HCT116 (cell line): Measurements from ENCODE around the gene TSPAN7. TPM values are rescaled to one million over a fixed set of nuclear protein-coding genes. Genes with fewer than 3 reads are reported as not detected.

Experiments used
- ATAC-seq: fragments of 200-7000 bp; cut with Tn5 transposase; 2 replicates; pipeline ENCODE4 v1.9.1; 2020; ENCODE audit warnings: mild to moderate bottlenecking, moderate library complexity
- BruUV-seq: library from RNA; stranded (reverse); fragments of 400-500 nt; replicated peaks from 2 replicates; lab custom pipeline; 2021; lab: Mats Ljungman, UMichigan
- CTCF ChIA-PET: fragments of 300-600 bp; sonication (Branson Sonifier 250); formaldehyde crosslinking; loops from one replicate; lab custom pipeline; 2021; ENCODE audit warnings: antibody characterized with exemption; lab: Charles Lee
- POLR2A ChIA-PET: fragments of 300-600, 350-600 bp; sonication (Branson Sonifier 250); formaldehyde crosslinking; loops from one replicate; lab custom pipeline; 2021; ENCODE audit warnings: antibody characterized with exemption; lab: Charles Lee
- RAD21 ChIA-PET, 2 experiments: fragments of 300-600 bp; sonication (Branson Sonifier 250); formaldehyde crosslinking; loops; one replicate each; lab custom pipeline; 2023; ENCODE audit warnings: low total read pairs in 2 of 2; ENCODE audit not compliant: uncharacterized antibody in 2 of 2, unreplicated experiment in 2 of 2, low non-redundant PET in 1 of 2; lab: Charles Lee
- DNase-seq: peaks from one replicate; pipeline ENCODE4 v3.0.0-alpha.2; 2010; ENCODE audit warnings: low read depth, low spot score
- H2AFZ ChIP-seq: fragments of 200-600 bp; shearing (Covaris generic), sonication (generic); 2 replicates; pipeline ENCODE4 v1.6.1; 2017; ENCODE audit warnings: low read depth, mixed run types, mixed read lengths, antibody characterized with exemption, low read length; ENCODE audit not compliant: poor library complexity, severe bottlenecking
- H3K27ac ChIP-seq: 2 replicates; pipeline ENCODE4 v1.5.1; 2012; ENCODE audit warnings: low read depth, low read length
- H3K27me3 ChIP-seq: fragments of 200-600 bp; sonication (generic); 2 replicates; pipeline ENCODE4 v1.6.1; 2016; ENCODE audit warnings: mixed run types, low read length, mixed read lengths; ENCODE audit not compliant: insufficient read depth
- H3K36me3 ChIP-seq, 2 experiments: fragments of 200-500 bp in 1 of 2; fragments of 200-600 bp in 1 of 2; sonication (Bioruptor generic) in 1 of 2; sonication (generic) in 1 of 2; 2 replicates each; pipeline versions ENCODE4 v1.5.1 to v1.6.1; 2014 to 2016; ENCODE audit warnings: low read length in 2 of 2, inconsistent platforms in 1 of 2, mixed read lengths in 1 of 2, mixed run types in 1 of 2; ENCODE audit not compliant: insufficient read depth in 2 of 2, control insufficient read depth in 1 of 2
- H3K4me1 ChIP-seq, 2 experiments: fragments of 200-600 bp in 1 of 2; sonication (generic) in 1 of 2; 2 replicates each; pipeline versions ENCODE4 v1.5.1 to v1.6.1; 2012 to 2017; ENCODE audit warnings: low read length in 2 of 2, inconsistent platforms in 1 of 2, mild to moderate bottlenecking in 1 of 2, mixed read lengths in 1 of 2, mixed run types in 1 of 2, moderate library complexity in 1 of 2; ENCODE audit not compliant: insufficient read depth in 2 of 2, control insufficient read depth in 1 of 2
- H3K4me2 ChIP-seq: fragments of 200-600 bp; sonication (generic); 2 replicates; pipeline ENCODE4 v1.6.1; 2017; ENCODE audit warnings: mixed run types, low read length, mixed read lengths
- H3K4me3 ChIP-seq, 2 experiments: fragments of 200-600 bp in 1 of 2; sonication (generic) in 1 of 2; replicated peaks in 1 of 2; 2 replicates each; pipeline ENCODE4 v1.5.1; 2011 to 2016; ENCODE audit warnings: low read length in 2 of 2, control low read depth in 1 of 2, low read depth in 1 of 2, mild to moderate bottlenecking in 1 of 2, mixed read lengths in 1 of 2, mixed run types in 1 of 2
- H3K79me2 ChIP-seq: fragments of 200-600 bp; sonication (generic); 2 replicates; pipeline ENCODE4 v1.6.1; 2017; ENCODE audit warnings: mild to moderate bottlenecking, mixed run types, low read length, moderate library complexity, mixed read lengths; ENCODE audit not compliant: insufficient read depth
- H3K9ac ChIP-seq: fragments of 200-600 bp; sonication (generic); 2 replicates; pipeline ENCODE4 v1.6.1; 2016; ENCODE audit warnings: low read length, mixed read lengths
- H3K9me2 ChIP-seq: fragments of 200-600 bp; sonication (generic), shearing (Covaris generic); 2 replicates; pipeline ENCODE4 v1.6.1; 2017; ENCODE audit warnings: mixed run types, mild to moderate bottlenecking, moderate library complexity; ENCODE audit not compliant: insufficient read depth
- H3K9me3 ChIP-seq, 2 experiments: fragments of 200-500 bp in 1 of 2; fragments of 200-600 bp in 1 of 2; sonication (Bioruptor generic) in 1 of 2; sonication (generic) in 1 of 2; 2 replicates each; pipeline ENCODE4 v1.6.1; 2014 to 2017; ENCODE audit warnings: low read length in 2 of 2, mixed read lengths in 2 of 2, inconsistent platforms in 1 of 2, low read depth in 1 of 2, mild to moderate bottlenecking in 1 of 2, mixed run types in 1 of 2, moderate library complexity in 1 of 2; ENCODE audit not compliant: control insufficient read depth in 1 of 2, insufficient read depth in 1 of 2
- H4K20me1 ChIP-seq: fragments of 200-600 bp; sonication (generic), shearing (Covaris generic); 2 replicates; pipeline ENCODE4 v1.6.1; 2017; ENCODE audit warnings: mixed run types, mild to moderate bottlenecking, moderate library complexity; ENCODE audit not compliant: insufficient read depth
- CBX3 ChIP-seq: IDR thresholded peaks from 2 replicates; pipeline ENCODE4 v1.6.1; 2012; ENCODE audit warnings: low read depth
- CEBPB ChIP-seq: IDR thresholded peaks from 2 replicates; pipeline ENCODE4 v1.6.1; 2012; ENCODE audit warnings: low read depth
- EGR1 ChIP-seq: IDR thresholded peaks from 2 replicates; pipeline ENCODE4 v1.6.1; 2012; ENCODE audit warnings: low read depth
- EZH2 ChIP-seq: fragments of 200-600 bp; sonication (generic); IDR thresholded peaks from 2 replicates; pipeline ENCODE4 v1.6.1; 2017; ENCODE audit warnings: antibody characterized with exemption, mixed run types
- EZH2phosphoT487 ChIP-seq: fragments of 200-600 bp; IDR thresholded peaks from 2 replicates; pipeline ENCODE4 v1.6.1; 2018; ENCODE audit warnings: antibody characterized with exemption, borderline replicate concordance
- JUND ChIP-seq: IDR thresholded peaks from 2 replicates; pipeline ENCODE4 v1.6.1; 2012
- SP1 ChIP-seq: IDR thresholded peaks from 2 replicates; pipeline ENCODE4 v1.6.1; 2012; ENCODE audit warnings: low read depth
- SRF ChIP-seq: IDR thresholded peaks from 2 replicates; pipeline ENCODE4 v1.6.1; 2012; ENCODE audit warnings: low read depth
- intact Hi-C: fragments of 100-400 bp; cut with micrococcal nuclease; formaldehyde crosslinking; loops from 2 replicates; pipeline ENCODE4 v1.10.0; 2022
- total RNA-seq: library from RNA; stranded (reverse); gene quantifications from one replicate; pipeline ENCODE4 v1.2.1, GENCODE V29; 2021; ENCODE audit not compliant: unreplicated experiment
- TF ChIP-seq, protein P1 (sequence below): IDR thresholded peaks from 2 replicates; pipeline ENCODE4 v1.6.1; 2012
- TF ChIP-seq, protein P2 (sequence below): IDR thresholded peaks from 2 replicates; pipeline ENCODE4 v1.6.1; 2012
- TF ChIP-seq, protein P3 (sequence below): IDR thresholded peaks from 2 replicates; pipeline ENCODE4 v1.6.1; 2012; ENCODE audit warnings: low read depth
- TF ChIP-seq, protein P4 (sequence below): IDR thresholded peaks from 2 replicates; pipeline ENCODE4 v1.6.1; 2011; ENCODE audit warnings: mild to moderate bottlenecking, low read length, moderate library complexity; ENCODE audit not compliant: insufficient replicate concordance; ENCODE audit errors: extremely low read depth

TSPAN7 gene
- total RNA-seq, 1 experiment from 2014 or later: 2.9 TPM

DNA sequence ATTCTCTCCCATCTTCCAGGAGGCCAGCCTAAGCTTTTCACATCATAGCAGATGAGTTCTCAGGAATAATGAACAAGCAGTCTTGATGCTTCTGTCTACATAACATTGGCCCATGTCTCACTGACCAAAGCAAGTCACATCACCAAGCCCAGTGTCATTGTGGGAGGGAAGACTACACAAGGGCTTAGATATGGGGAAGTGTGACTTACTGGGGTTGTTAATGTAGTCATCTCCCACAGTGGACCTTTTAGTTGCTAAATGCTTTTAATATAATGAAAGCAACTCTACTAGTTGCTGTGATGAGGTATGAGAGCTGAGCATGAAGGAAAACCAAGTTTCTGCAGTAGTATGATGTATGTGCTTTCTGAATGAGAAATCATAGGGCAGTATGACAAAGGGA lies 40.5 kb downstream of the TSPAN7 start:
- no peak for TF ChIP-seq CBX3
- no peak for TF ChIP-seq SRF
- TF ChIP-seq, protein P1, sequence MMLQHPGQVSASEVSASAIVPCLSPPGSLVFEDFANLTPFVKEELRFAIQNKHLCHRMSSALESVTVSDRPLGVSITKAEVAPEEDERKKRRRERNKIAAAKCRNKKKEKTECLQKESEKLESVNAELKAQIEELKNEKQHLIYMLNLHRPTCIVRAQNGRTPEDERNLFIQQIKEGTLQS: no peak
- TF ChIP-seq EZH2phosphoT487: no peak
- TF ChIP-seq CEBPB: no peak
- no peak for TF ChIP-seq EZH2
- TF ChIP-seq, protein P2, sequence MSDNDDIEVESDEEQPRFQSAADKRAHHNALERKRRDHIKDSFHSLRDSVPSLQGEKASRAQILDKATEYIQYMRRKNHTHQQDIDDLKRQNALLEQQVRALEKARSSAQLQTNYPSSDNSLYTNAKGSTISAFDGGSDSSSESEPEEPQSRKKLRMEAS: no peak
- TF ChIP-seq JUND: no peak
- no peak for TF ChIP-seq SP1
- TF ChIP-seq, protein P3, sequence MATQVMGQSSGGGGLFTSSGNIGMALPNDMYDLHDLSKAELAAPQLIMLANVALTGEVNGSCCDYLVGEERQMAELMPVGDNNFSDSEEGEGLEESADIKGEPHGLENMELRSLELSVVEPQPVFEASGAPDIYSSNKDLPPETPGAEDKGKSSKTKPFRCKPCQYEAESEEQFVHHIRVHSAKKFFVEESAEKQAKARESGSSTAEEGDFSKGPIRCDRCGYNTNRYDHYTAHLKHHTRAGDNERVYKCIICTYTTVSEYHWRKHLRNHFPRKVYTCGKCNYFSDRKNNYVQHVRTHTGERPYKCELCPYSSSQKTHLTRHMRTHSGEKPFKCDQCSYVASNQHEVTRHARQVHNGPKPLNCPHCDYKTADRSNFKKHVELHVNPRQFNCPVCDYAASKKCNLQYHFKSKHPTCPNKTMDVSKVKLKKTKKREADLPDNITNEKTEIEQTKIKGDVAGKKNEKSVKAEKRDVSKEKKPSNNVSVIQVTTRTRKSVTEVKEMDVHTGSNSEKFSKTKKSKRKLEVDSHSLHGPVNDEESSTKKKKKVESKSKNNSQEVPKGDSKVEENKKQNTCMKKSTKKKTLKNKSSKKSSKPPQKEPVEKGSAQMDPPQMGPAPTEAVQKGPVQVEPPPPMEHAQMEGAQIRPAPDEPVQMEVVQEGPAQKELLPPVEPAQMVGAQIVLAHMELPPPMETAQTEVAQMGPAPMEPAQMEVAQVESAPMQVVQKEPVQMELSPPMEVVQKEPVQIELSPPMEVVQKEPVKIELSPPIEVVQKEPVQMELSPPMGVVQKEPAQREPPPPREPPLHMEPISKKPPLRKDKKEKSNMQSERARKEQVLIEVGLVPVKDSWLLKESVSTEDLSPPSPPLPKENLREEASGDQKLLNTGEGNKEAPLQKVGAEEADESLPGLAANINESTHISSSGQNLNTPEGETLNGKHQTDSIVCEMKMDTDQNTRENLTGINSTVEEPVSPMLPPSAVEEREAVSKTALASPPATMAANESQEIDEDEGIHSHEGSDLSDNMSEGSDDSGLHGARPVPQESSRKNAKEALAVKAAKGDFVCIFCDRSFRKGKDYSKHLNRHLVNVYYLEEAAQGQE: no peak
- no peak for TF ChIP-seq EGR1
- TF ChIP-seq, protein P4, sequence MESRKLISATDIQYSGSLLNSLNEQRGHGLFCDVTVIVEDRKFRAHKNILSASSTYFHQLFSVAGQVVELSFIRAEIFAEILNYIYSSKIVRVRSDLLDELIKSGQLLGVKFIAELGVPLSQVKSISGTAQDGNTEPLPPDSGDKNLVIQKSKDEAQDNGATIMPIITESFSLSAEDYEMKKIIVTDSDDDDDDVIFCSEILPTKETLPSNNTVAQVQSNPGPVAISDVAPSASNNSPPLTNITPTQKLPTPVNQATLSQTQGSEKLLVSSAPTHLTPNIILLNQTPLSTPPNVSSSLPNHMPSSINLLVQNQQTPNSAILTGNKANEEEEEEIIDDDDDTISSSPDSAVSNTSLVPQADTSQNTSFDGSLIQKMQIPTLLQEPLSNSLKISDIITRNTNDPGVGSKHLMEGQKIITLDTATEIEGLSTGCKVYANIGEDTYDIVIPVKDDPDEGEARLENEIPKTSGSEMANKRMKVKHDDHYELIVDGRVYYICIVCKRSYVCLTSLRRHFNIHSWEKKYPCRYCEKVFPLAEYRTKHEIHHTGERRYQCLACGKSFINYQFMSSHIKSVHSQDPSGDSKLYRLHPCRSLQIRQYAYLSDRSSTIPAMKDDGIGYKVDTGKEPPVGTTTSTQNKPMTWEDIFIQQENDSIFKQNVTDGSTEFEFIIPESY: no peak
- TF ChIP-seq, all 23 proteins: peak for 0
- Histone ChIP-seq H3K27me3 (peaks cover 5% of the 10 kb centered on the region; the same call in 1 of the 2 replicates), H4K20me1 (no peaks in the 10 kb centered on the region), H3K4me3 (no peak overlapping the region), H3K9me2 (no peaks in the 10 kb centered on the region), H3K4me2 (no peak overlapping the region), H3K36me3 (no peaks in the 10 kb centered on the region), H3K27ac (no peak overlapping the region), H3K4me1 (no peaks in the 10 kb centered on the region), H3K9me3 (no peaks in the 10 kb centered on the region), H2AFZ (no peak overlapping the region), H3K79me2 (no peaks in the 10 kb centered on the region), H3K9ac (no peak overlapping the region)
- intact Hi-C loops: no loop called here
- DNase-seq (no peak), ATAC-seq (no peak)
- CTCF ChIA-PET: no interaction called here
- RAD21 ChIA-PET: no interaction called here
- POLR2A ChIA-PET: no interaction called here
- BruUV-seq: no TSS peak
